RCC 7860 (cell line): ENCODE measurements around the gene DOHH.

Experiments used
- DNase-seq: peaks from one replicate; pipeline ENCODE4 v3.0.0-alpha.2; 2015; ENCODE audit warnings: low spot score
- FAIRE-seq: peaks from 2 replicates; lab custom pipeline; 2012; peaks lifted over from hg19 to GRCh38; lab: Jason Lieb, UNC

Gene DOHH

GRCh38 chr19:3479834-3480215 lies 20.6 kb downstream of the DOHH start:
- FAIRE-seq (no peak), DNase-seq (no peak)

GRCh38 chr19:3479177-3479833 lies 21.2 kb downstream of the DOHH start:
- FAIRE-seq (no peak), DNase-seq (no peak)

- DNase-seq (no peak), FAIRE-seq (no peak)
Measured at GRCh38 chr19:3478409-3479176, 21.9 kb downstream of the DOHH start.

- DNase-seq: no peak
- no peak for FAIRE-seq
Measured at GRCh38 chr19:3477951-3478350, 22.5 kb downstream of the DOHH start.

- no peak for FAIRE-seq
Measured at GRCh38 chr19:3477506-3477905, 23.0 kb downstream of the DOHH start.

GRCh38 chr19:3476830-3477229 lies 23.6 kb downstream of the DOHH start:
- FAIRE-seq: no peak
- DNase-seq: no peak

More at GRCh38 chr19:3477506-3477905, 23.0 kb downstream of the DOHH start:
- DNase-seq: no peak

- no peak for DNase-seq
- no peak for FAIRE-seq
Measured at GRCh38 chr19:3475449-3475848, 25.0 kb downstream of the DOHH start.

GRCh38 chr19:3474614-3475013 lies 25.9 kb downstream of the DOHH start:
- DNase-seq: no peak
- no peak for FAIRE-seq

- FAIRE-seq (no peak), DNase-seq (no peak)
Measured at GRCh38 chr19:3474010-3474409, 26.5 kb downstream of the DOHH start.

GRCh38 chr19:3471954-3472655 lies 28.4 kb downstream of the DOHH start:
- FAIRE-seq (no peak), DNase-seq (no peak)

- DNase-seq: no peak
- FAIRE-seq: no peak
Measured at GRCh38 chr19:3470500-3471128, 29.9 kb downstream of the DOHH start.

GRCh38 chr19:3469638-3470499 lies 30.6 kb downstream of the DOHH start:
- no peak for DNase-seq
- no peak for FAIRE-seq

GRCh38 chr19:3468211-3468610 lies 32.3 kb downstream of the DOHH start:
- FAIRE-seq: no peak
- no peak for DNase-seq

- no peak for FAIRE-seq
Measured at GRCh38 chr19:3467437-3468198, 32.9 kb downstream of the DOHH start.

GRCh38 chr19:3466635-3467034 lies 33.8 kb downstream of the DOHH start:
- DNase-seq: no peak
- no peak for FAIRE-seq

More at GRCh38 chr19:3467437-3468198, 32.9 kb downstream of the DOHH start:
- DNase-seq: no peak

GRCh38 chr19:3465552-3465951 lies 34.9 kb downstream of the DOHH start:
- no peak for FAIRE-seq
- DNase-seq: no peak

- FAIRE-seq (no peak), DNase-seq (no peak)
Measured at GRCh38 chr19:3464587-3465235, 35.8 kb downstream of the DOHH start.

GRCh38 chr19:3463714-3464586 lies 36.5 kb downstream of the DOHH start:
- DNase-seq: no peak
- FAIRE-seq: no peak
